HCT116 (cell line): Measurements from ENCODE around the gene DAP. TPM values are rescaled to one million over a fixed set of nuclear protein-coding genes. Genes with fewer than 3 reads are reported as not detected.

Experiments
- ATAC-seq: fragments of 200-7000 bp; cut with Tn5 transposase; 2 replicates; pipeline ENCODE4 v1.9.1; 2020; ENCODE audit warnings: mild to moderate bottlenecking, moderate library complexity
- BruUV-seq: library from RNA; stranded (reverse); fragments of 400-500 nt; replicated peaks from 2 replicates; lab custom pipeline; 2021; lab: Mats Ljungman, UMichigan
- CTCF ChIA-PET: fragments of 300-600 bp; sonication (Branson Sonifier 250); formaldehyde crosslinking; loops from one replicate; lab custom pipeline; 2021; ENCODE audit warnings: antibody characterized with exemption; lab: Charles Lee
- POLR2A ChIA-PET: fragments of 300-600, 350-600 bp; sonication (Branson Sonifier 250); formaldehyde crosslinking; loops from one replicate; lab custom pipeline; 2021; ENCODE audit warnings: antibody characterized with exemption; lab: Charles Lee
- RAD21 ChIA-PET, 2 experiments: fragments of 300-600 bp; sonication (Branson Sonifier 250); formaldehyde crosslinking; loops; one replicate each; lab custom pipeline; 2023; ENCODE audit warnings: low total read pairs in 2 of 2; ENCODE audit not compliant: uncharacterized antibody in 2 of 2, unreplicated experiment in 2 of 2, low non-redundant PET in 1 of 2; lab: Charles Lee
- DNase-seq: peaks from one replicate; pipeline ENCODE4 v3.0.0-alpha.2; 2010; ENCODE audit warnings: low read depth, low spot score
- H2AFZ ChIP-seq: fragments of 200-600 bp; shearing (Covaris generic), sonication (generic); 2 replicates; pipeline ENCODE4 v1.6.1; 2017; ENCODE audit warnings: low read depth, mixed run types, mixed read lengths, antibody characterized with exemption, low read length; ENCODE audit not compliant: poor library complexity, severe bottlenecking
- H3K27ac ChIP-seq: 2 replicates; pipeline ENCODE4 v1.5.1; 2012; ENCODE audit warnings: low read depth, low read length
- H3K27me3 ChIP-seq: fragments of 200-600 bp; sonication (generic); 2 replicates; pipeline ENCODE4 v1.6.1; 2016; ENCODE audit warnings: mixed run types, low read length, mixed read lengths; ENCODE audit not compliant: insufficient read depth
- H3K36me3 ChIP-seq, 2 experiments: fragments of 200-500 bp in 1 of 2; fragments of 200-600 bp in 1 of 2; sonication (Bioruptor generic) in 1 of 2; sonication (generic) in 1 of 2; 2 replicates each; pipeline versions ENCODE4 v1.5.1 to v1.6.1; 2014 to 2016; ENCODE audit warnings: low read length in 2 of 2, inconsistent platforms in 1 of 2, mixed read lengths in 1 of 2, mixed run types in 1 of 2; ENCODE audit not compliant: insufficient read depth in 2 of 2, control insufficient read depth in 1 of 2
- H3K4me1 ChIP-seq, 2 experiments: fragments of 200-600 bp in 1 of 2; sonication (generic) in 1 of 2; 2 replicates each; pipeline versions ENCODE4 v1.5.1 to v1.6.1; 2012 to 2017; ENCODE audit warnings: low read length in 2 of 2, inconsistent platforms in 1 of 2, mild to moderate bottlenecking in 1 of 2, mixed read lengths in 1 of 2, mixed run types in 1 of 2, moderate library complexity in 1 of 2; ENCODE audit not compliant: insufficient read depth in 2 of 2, control insufficient read depth in 1 of 2
- H3K4me2 ChIP-seq: fragments of 200-600 bp; sonication (generic); 2 replicates; pipeline ENCODE4 v1.6.1; 2017; ENCODE audit warnings: mixed run types, low read length, mixed read lengths
- H3K4me3 ChIP-seq, 2 experiments: fragments of 200-600 bp in 1 of 2; sonication (generic) in 1 of 2; replicated peaks in 1 of 2; 2 replicates each; pipeline ENCODE4 v1.5.1; 2011 to 2016; ENCODE audit warnings: low read length in 2 of 2, control low read depth in 1 of 2, low read depth in 1 of 2, mild to moderate bottlenecking in 1 of 2, mixed read lengths in 1 of 2, mixed run types in 1 of 2
- H3K79me2 ChIP-seq: fragments of 200-600 bp; sonication (generic); 2 replicates; pipeline ENCODE4 v1.6.1; 2017; ENCODE audit warnings: mild to moderate bottlenecking, mixed run types, low read length, moderate library complexity, mixed read lengths; ENCODE audit not compliant: insufficient read depth
- H3K9ac ChIP-seq: fragments of 200-600 bp; sonication (generic); 2 replicates; pipeline ENCODE4 v1.6.1; 2016; ENCODE audit warnings: low read length, mixed read lengths
- H3K9me2 ChIP-seq: fragments of 200-600 bp; sonication (generic), shearing (Covaris generic); 2 replicates; pipeline ENCODE4 v1.6.1; 2017; ENCODE audit warnings: mixed run types, mild to moderate bottlenecking, moderate library complexity; ENCODE audit not compliant: insufficient read depth
- H3K9me3 ChIP-seq, 2 experiments: fragments of 200-500 bp in 1 of 2; fragments of 200-600 bp in 1 of 2; sonication (Bioruptor generic) in 1 of 2; sonication (generic) in 1 of 2; 2 replicates each; pipeline ENCODE4 v1.6.1; 2014 to 2017; ENCODE audit warnings: low read length in 2 of 2, mixed read lengths in 2 of 2, inconsistent platforms in 1 of 2, low read depth in 1 of 2, mild to moderate bottlenecking in 1 of 2, mixed run types in 1 of 2, moderate library complexity in 1 of 2; ENCODE audit not compliant: control insufficient read depth in 1 of 2, insufficient read depth in 1 of 2
- H4K20me1 ChIP-seq: fragments of 200-600 bp; sonication (generic), shearing (Covaris generic); 2 replicates; pipeline ENCODE4 v1.6.1; 2017; ENCODE audit warnings: mixed run types, mild to moderate bottlenecking, moderate library complexity; ENCODE audit not compliant: insufficient read depth
- EZH2 ChIP-seq: fragments of 200-600 bp; sonication (generic); IDR thresholded peaks from 2 replicates; pipeline ENCODE4 v1.6.1; 2017; ENCODE audit warnings: antibody characterized with exemption, mixed run types
- RAD21 ChIP-seq: IDR thresholded peaks from 2 replicates; pipeline ENCODE4 v1.6.1; 2012; ENCODE audit warnings: low read depth, mild to moderate bottlenecking
- SRF ChIP-seq: IDR thresholded peaks from 2 replicates; pipeline ENCODE4 v1.6.1; 2012; ENCODE audit warnings: low read depth
- ZNF274 ChIP-seq: fragments of 200-500 bp; sonication (Bioruptor generic); IDR thresholded peaks from 2 replicates; pipeline ENCODE4 v1.6.1; 2014; ENCODE audit warnings: mild to moderate bottlenecking, low read depth, low read length, inconsistent platforms
- intact Hi-C: fragments of 100-400 bp; cut with micrococcal nuclease; formaldehyde crosslinking; loops from 2 replicates; pipeline ENCODE4 v1.10.0; 2022
- total RNA-seq: library from RNA; stranded (reverse); gene quantifications from one replicate; pipeline ENCODE4 v1.2.1, GENCODE V29; 2021; ENCODE audit not compliant: unreplicated experiment
- TF ChIP-seq, protein P1 (sequence below), 3 experiments: fragments of 200-600 bp in 1 of 3; sonication (generic) in 1 of 3; IDR thresholded peaks in 2 of 3; conservative IDR thresholded peaks in 1 of 3; 2 replicates each; pipeline ENCODE4 v1.5.1; 2012 to 2017; ENCODE audit warnings: low read depth in 2 of 3, low read length in 2 of 3, antibody characterized with exemption in 1 of 3, borderline replicate concordance in 1 of 3, control low read depth in 1 of 3, mild to moderate bottlenecking in 1 of 3, mixed read lengths in 1 of 3, mixed run types in 1 of 3, moderate library complexity in 1 of 3; ENCODE audit not compliant: insufficient read depth in 1 of 3

Gene DAP
- total RNA-seq, 1 experiment from 2014 or later, result 59.1 TPM

- POLR2A ChIA-PET, result no interaction called here
- peak; percentile 49 for ATAC-seq
- Histone ChIP-seq H3K9me2 (no peaks in the 10 kb centered on the region), H3K4me2 (no peak overlapping the region), H3K9me3 (no peaks in the 10 kb centered on the region), H3K79me2 (no peaks in the 10 kb centered on the region), H3K36me3 (no peaks in the 10 kb centered on the region), H3K27me3 (peaks cover 18% of the 10 kb centered on the region; the same call in 1 of the 2 replicates), H3K9ac (no peak overlapping the region), H4K20me1 (no peaks in the 10 kb centered on the region), H2AFZ (no peak overlapping the region), H3K4me3 (no peak overlapping the region), H3K4me1 (no peaks in the 10 kb centered on the region), H3K27ac (no peak overlapping the region)
- DNase-seq, result no peak
- BruUV-seq, result no TSS peak
- CTCF ChIA-PET, result interaction anchor here (0.8 kb wide), 1 partner anchor 99 kb away, joined by 3 read pairs; no protein-coding TSS in a partner anchor
- intact Hi-C loops, result no loop called here
- TF ChIP-seq SRF, result no peak
- TF ChIP-seq RAD21, result peak; percentile 28; the same call in 1 of the 2 replicates
- TF ChIP-seq ZNF274, result no peak
- TF ChIP-seq, protein P1, sequence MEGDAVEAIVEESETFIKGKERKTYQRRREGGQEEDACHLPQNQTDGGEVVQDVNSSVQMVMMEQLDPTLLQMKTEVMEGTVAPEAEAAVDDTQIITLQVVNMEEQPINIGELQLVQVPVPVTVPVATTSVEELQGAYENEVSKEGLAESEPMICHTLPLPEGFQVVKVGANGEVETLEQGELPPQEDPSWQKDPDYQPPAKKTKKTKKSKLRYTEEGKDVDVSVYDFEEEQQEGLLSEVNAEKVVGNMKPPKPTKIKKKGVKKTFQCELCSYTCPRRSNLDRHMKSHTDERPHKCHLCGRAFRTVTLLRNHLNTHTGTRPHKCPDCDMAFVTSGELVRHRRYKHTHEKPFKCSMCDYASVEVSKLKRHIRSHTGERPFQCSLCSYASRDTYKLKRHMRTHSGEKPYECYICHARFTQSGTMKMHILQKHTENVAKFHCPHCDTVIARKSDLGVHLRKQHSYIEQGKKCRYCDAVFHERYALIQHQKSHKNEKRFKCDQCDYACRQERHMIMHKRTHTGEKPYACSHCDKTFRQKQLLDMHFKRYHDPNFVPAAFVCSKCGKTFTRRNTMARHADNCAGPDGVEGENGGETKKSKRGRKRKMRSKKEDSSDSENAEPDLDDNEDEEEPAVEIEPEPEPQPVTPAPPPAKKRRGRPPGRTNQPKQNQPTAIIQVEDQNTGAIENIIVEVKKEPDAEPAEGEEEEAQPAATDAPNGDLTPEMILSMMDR (IDR thresholded peaks at IDR 0.05 in 2 of 3, conservative IDR thresholded peaks at IDR 0.05 in 1 of 3; ENCODE audit: borderline replicate concordance in 1 of 3, insufficient read depth in 1 of 3, low read depth in 2 of 3, low read length in 2 of 3), result no peak
- RAD21 ChIA-PET, result no interaction called here
These were observed 41.1 kb upstream of the DAP start for GRCh38 chr5:10801931-10802666.

- Histone ChIP-seq H3K4me3 (no peak overlapping the region), H3K4me2 (no peak overlapping the region), H3K27me3 (peaks cover 18% of the 10 kb centered on the region; the same call in 1 of the 2 replicates), H3K36me3 (no peaks in the 10 kb centered on the region), H3K9me2 (no peaks in the 10 kb centered on the region), H3K9me3 (no peaks in the 10 kb centered on the region), H4K20me1 (no peaks in the 10 kb centered on the region), H3K9ac (no peak overlapping the region), H2AFZ (no peak overlapping the region), H3K79me2 (no peaks in the 10 kb centered on the region), H3K4me1 (no peaks in the 10 kb centered on the region), H3K27ac (no peak overlapping the region)
- BruUV-seq, result no TSS peak
- ChIA-PET CTCF (no interaction called here), POLR2A (no interaction called here), RAD21 (no interaction called here)
- intact Hi-C loops, result no loop called here
- DNase-seq, result no peak
- no peak for ATAC-seq
- no peak for TF ChIP-seq EZH2
These were observed 39.8 kb upstream of the DAP start for GRCh38 chr5:10800852-10801251.
